OCI-M2 (cell line): Measurements from ENCODE around the gene TTC36.
"Not testable (repeated sequence)": the region's sequence is repeated elsewhere in the genome, so short reads cannot be mapped to it uniquely, and the experiment has no call there.

Source experiments
- DNase-seq: peaks from one replicate; lab custom pipeline; 2025; ENCODE audit not compliant: unreplicated experiment; lab: John Stamatoyannopoulos, UW

TTC36 gene, protein sequence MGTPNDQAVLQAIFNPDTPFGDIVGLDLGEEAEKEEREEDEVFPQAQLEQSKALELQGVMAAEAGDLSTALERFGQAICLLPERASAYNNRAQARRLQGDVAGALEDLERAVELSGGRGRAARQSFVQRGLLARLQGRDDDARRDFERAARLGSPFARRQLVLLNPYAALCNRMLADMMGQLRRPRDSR

GRCh38 chr11:118527109-118527508 lies at the start of gene TTC36:
Gene TTC36, plus strand, starts transcription at chr11:118527474. Its CDS starts 21 bp downstream, at chr11:118527495.
- no peak for DNase-seq

GRCh38 chr11:118481238-118481637 lies 46.0 kb upstream of the TTC36 start:
- not testable (repeated sequence) for DNase-seq

GRCh38 chr11:118484405-118484804 lies 42.9 kb upstream of the TTC36 start:
- DNase-seq: no peak

DNA sequence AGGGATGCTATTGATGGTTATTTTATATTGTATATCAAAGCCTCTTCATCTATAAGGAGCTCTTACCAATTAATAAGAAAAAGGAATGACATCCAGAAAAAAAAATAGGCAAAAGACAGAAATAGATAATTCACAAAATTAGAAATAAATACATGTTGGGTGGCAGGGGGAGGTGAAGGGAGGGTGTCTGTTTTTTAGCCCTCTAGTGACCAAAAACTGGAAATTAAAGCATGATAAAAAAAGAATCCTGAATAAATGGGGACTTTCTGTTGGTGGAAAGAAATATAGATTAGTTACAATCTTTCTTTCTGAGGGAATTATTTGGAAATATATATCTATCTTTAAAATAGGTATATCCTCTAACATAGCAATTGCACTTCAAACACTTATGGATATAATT lies 42.0 kb upstream of the TTC36 start:
- DNase-seq: no peak

DNA sequence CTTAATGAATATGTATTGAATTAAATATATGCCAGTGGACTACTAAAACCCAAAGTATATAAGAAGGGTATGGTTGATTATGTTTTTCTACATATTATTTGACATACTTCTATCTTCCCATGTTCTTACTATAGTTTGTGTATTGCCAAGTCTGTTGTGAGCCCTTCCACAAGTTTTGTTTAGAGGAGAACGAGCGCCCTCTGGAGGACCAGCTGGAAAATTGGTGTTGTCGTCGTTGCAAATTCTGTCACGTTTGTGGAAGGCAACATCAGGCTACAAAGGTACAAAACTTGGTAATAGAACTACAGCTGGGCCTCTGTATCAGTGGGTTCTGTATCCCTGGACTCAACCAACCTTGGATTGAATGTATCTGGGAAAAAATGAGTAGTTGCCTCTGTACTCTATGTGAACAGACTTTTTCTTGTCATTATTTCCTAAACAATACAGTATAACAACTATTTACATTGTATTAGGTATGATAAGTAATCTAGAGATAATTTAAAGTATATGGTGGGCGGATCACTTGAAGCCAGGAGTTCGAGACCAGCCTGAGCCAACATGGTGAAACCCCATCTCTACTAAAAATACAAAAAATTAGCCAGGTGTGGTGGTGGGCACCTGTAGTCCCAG lies 38.7 kb upstream of the TTC36 start:
- DNase-seq: no peak

GRCh38 chr11:118491041-118491440 lies 36.2 kb upstream of the TTC36 start:
- no peak for DNase-seq

DNA sequence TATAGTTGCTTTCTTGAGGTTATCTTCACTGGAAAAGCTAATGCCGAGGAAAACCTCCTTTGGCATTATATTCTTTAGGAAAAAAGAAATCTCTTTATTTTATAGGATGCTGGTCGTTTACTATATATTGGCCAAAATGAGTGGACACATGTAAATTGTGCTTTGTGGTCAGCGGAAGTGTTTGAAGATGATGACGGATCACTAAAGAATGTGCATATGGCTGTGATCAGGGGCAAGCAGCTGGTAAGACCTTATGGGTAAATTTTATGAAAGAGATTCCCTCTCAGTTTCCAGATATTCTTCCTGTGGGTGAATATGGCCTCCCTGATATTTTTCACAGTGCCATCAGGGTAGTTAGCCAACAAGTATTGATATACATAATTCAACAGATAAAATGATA lies 29.4 kb upstream of the TTC36 start:
- DNase-seq: no peak

DNA sequence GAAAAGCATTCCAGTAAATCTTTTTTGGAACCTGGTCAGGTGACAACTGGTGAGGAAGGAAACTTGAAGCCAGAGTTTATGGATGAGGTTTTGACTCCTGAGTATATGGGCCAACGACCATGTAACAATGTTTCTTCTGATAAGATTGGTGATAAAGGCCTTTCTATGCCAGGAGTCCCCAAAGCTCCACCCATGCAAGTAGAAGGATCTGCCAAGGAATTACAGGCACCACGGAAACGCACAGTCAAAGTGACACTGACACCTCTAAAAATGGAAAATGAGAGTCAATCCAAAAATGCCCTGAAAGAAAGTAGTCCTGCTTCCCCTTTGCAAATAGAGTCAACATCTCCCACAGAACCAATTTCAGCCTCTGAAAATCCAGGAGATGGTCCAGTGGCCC lies 24.1 kb upstream of the TTC36 start:
- DNase-seq: no peak

- no peak for DNase-seq
Measured at GRCh38 chr11:118511601-118512000, 15.7 kb upstream of the TTC36 start.

GRCh38 chr11:118514103-118514502 lies 13.2 kb upstream of the TTC36 start:
- DNase-seq: no peak

DNA sequence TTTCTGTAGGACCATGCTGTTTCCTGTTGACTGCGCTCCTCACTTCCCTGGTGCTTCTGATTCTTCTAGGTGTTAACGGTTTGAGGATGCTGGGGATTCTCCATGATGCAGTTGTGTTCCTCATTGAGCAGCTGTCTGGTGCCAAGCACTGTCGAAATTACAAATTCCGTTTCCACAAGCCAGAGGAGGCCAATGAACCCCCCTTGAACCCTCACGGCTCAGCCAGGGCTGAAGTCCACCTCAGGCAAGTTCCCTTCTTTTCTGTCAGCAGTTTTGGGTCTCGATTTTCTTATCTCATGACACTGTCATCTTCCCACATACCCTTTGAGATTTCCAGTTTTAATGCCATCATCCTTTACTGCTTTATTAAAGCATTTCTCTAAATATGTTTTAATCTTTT lies 7.7 kb upstream of the TTC36 start:
- DNase-seq: no peak

DNA sequence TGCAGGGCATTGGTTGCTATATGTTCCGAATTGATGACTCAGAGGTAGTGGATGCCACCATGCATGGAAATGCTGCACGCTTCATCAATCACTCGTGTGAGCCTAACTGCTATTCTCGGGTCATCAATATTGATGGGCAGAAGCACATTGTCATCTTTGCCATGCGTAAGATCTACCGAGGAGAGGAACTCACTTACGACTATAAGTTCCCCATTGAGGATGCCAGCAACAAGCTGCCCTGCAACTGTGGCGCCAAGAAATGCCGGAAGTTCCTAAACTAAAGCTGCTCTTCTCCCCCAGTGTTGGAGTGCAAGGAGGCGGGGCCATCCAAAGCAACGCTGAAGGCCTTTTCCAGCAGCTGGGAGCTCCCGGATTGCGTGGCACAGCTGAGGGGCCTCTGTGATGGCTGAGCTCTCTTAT lies 5.4 kb upstream of the TTC36 start:
- no peak for DNase-seq

- DNase-seq: no peak
Measured at GRCh38 chr11:118522571-118523072, 4.7 kb upstream of the TTC36 start.

- DNase-seq: no peak
Measured at GRCh38 chr11:118524356-118524755, 2.9 kb upstream of the TTC36 start.

GRCh38 chr11:118524757-118525470 lies 2.4 kb upstream of the TTC36 start:
- no peak for DNase-seq

DNA sequence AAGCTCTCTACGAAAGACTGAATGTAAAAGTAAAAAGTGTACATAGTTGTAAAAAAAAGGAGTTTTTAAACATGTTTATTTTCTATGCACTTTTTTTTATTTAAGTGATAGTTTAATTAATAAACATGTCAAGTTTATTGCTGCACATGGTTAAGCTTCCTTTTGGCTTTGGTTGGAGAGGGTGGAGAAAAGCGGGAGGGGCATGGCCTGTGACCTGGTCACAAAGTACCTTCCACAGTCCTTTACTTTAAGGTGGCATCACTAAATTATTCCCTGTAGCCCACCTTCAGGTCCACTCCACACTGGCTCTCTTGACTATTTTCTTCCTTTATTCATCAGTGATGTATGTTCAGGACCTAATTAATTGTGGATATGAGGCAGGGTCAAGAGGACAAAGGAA lies 586 bp upstream of the TTC36 start:
- DNase-seq: no peak

DNA sequence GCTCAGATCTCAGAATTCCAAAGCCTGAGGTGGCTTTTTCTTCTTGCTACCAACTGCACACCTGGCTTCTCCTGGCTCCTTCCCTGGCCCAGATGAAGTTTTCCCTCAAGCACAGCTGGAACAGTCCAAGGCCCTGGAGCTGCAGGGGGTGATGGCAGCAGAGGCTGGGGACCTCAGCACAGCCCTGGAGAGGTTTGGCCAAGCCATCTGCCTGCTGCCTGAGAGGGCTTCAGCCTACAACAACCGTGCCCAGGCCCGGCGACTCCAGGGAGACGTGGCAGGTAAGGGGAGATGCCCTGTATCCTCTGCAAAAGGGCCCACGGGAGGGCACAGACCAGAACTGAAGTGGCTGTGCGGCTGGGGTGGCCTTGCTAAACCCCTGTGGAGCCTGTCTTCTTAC lies 1.2 kb downstream of the TTC36 start:
- no peak for DNase-seq

GRCh38 chr11:118529584-118530175 lies 2.4 kb downstream of the TTC36 start:
- DNase-seq: no peak

DNA sequence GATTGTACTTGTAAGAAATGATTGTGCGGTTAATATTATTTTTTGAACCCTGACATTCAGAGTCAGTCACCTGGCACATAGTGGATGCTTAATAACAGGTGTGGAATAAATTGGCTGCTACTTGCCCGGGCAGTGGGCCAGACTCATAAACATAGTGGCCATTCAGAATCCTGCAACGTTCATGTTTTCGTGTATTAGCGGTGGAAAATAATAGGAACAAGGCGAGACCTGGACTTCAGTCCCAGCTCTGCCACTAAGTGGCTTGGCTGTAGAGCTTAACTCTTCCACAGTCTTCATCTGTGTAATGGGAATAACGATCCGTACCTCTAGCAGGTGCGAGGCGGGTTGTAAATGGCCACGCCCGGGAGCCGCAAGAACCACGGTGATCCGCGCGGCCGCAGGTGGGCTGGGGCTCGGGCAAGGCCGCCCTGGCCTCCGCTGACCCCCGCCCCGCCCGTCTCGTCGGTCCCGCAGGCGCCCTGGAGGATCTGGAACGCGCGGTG lies 3.0 kb downstream of the TTC36 start:
- DNase-seq: no peak

DNA sequence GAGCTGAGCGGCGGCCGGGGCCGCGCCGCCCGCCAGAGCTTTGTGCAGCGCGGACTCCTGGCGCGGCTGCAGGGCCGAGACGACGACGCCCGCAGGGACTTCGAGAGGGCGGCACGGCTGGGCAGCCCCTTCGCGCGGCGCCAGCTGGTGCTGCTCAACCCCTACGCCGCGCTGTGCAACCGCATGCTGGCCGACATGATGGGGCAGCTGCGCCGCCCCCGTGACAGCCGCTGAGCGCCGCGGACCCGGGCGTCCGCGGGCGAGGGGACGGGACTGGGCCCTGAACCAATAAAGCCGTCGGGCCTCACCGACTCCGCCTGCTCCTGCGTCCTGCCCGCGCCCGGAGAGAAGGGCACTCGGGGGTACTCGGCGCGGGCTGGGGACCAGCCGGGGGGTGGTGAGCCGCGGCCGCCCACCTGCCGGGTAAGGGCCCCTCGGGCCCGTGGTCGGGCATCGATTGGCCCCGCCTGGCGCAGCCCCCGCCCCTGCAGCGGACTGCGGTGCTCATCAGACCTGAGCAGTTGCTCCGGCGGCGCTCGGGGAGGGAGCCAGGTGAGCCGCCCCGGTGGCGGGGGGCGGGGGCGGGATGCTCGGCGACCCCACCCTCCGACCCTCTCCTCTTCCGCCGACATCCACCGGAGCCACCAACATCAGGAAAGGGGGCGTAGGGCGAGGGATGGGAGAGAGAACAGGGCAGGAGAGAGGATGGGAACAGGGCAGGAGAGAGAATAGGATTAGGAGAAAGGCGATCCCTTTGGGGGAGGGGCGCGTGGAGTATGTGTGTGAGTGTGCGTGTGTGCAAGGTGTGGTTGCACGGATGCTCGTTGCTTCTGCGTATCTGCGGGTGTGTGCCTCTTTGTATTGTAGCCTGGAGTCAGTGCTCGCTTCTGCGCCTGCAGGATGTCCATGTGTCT lies 3.7 kb downstream of the TTC36 start, which contains the start of gene TMEM25:
TMEM25 (plus strand) TSS at position 510 of the 914 bp plus-strand sequence. CDS start 610 bp downstream, outside the sequence.
- no peak for DNase-seq
